A172 (cell line): Measurements from ENCODE around the gene NR1D1. TPM values are rescaled to one million over a fixed set of nuclear protein-coding genes. Genes with fewer than 3 reads are reported as not detected.
A peak's percentile ranks its signal among the peaks of the same experiment; 100 is the strongest.

Source experiments
- DNase-seq: peaks from one replicate; pipeline ENCODE4 v3.0.0-alpha.2; 2015; ENCODE audit warnings: low spot score
- total RNA-seq: library from RNA; depleted of rRNA; stranded (reverse); fragments of >200 nt; shearing (Covaris generic); gene quantifications from 2 replicates; pipeline ENCODE4 v1.2.3, GENCODE V29; 2014

NR1D1 gene
- total RNA-seq, 1 experiment from 2014 or later: 1.1 TPM

DNA sequence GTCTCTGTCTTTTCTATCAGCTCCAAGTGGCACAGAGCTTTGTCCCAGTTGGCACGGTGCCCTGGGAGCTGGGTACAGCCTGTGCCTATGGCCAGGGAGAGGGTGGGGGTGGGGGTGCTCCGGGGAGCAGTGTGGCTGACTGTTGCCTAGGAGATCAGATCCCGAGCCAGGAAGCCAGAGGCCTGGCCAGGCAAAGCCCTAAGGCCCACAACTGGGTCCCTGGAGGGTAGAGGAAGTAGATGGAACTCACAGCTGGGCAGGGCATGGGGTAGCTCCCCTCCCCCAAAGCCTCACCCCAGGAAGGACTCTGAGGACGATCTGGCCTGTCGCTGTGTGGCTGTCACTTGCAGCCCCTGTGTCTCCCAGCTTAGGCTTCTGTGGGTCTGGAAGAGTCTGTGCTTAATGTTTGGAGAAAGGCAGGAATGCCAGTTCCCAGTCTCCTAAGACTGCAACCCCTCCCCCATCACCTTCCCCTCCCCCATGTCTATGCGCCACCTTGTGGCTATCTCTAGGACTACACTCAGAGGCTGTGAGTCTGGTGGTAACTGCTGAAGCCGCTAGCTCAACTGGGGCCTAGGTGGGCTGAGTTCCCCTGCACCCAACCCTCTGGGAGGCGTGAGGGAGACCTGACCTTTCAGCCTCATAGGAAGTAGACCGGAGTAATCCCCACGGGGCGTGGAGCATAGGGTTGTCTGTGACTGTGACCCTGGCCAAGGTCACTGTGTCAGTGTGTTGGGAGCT is 25.0 kb downstream of the NR1D1 start:
- no peak for DNase-seq

DNA sequence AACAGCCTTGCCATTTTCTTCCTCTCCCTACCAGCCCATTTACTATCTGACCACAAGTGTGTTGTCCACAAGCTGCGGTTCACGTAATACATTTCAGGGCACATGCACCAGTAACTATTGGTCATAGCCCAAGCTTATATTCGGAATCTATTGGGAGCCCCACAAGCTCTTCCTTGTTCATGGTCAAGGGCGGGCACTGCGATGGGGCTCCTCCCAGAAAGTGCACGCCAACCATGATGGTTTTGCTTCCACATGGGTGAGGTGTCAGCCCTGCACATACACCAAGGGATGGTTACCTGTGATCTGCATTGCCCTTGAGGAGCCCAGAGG is 25.6 kb downstream of the NR1D1 start:
- no peak for DNase-seq

DNA sequence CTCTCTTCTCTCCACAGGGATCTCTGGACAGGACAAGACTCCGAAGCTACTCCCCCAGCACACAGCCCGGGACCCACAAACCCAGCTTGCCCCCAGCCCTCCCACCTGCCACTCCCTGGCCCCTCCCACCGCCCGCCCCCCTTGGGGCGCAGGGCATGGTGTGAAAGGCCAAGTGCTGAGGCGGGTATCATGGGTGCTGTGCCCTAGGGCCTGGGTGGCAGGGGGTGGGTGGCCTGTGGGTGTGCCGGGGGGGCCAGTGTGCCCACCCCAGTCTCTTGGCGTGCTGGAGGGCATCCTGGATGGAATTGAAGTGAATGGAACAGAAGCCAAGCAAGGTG is 26.2 kb downstream of the NR1D1 start:
- DNase-seq: no peak

DNA sequence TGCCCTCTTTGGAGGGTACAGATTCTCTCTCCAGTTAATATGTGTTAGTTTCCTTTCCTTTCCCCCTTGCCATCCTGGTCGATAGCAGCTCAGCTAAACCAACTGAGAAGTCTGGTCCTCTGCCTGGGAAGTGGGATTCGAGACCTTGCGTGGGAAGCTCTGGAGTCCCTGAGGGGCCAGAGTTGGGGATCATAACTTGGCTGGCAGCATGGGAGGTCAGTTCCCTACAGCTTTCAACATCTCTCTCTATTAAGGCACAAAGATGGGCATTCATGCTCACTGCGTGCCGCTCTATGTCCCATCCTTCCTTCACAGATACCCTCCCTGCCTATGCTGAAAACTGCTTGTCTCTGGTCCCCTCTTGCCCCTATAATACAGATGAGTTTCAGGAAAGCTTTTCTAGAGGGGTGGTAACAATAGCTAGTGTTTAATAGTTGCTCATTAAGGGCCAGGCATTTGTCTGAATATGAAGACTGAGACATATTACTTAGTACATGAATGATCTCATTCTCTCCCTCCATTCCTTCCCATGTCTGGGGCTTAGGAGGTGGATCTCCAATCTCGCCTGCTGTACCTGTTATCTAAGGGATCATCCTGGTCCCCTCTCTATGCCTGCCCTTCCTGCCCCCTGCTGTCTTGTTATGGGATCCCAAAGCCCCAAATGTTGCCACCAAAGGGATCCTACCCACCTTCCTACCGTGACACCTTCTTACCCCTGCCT is 26.8 kb downstream of the NR1D1 start:
- DNase-seq: no peak

DNA sequence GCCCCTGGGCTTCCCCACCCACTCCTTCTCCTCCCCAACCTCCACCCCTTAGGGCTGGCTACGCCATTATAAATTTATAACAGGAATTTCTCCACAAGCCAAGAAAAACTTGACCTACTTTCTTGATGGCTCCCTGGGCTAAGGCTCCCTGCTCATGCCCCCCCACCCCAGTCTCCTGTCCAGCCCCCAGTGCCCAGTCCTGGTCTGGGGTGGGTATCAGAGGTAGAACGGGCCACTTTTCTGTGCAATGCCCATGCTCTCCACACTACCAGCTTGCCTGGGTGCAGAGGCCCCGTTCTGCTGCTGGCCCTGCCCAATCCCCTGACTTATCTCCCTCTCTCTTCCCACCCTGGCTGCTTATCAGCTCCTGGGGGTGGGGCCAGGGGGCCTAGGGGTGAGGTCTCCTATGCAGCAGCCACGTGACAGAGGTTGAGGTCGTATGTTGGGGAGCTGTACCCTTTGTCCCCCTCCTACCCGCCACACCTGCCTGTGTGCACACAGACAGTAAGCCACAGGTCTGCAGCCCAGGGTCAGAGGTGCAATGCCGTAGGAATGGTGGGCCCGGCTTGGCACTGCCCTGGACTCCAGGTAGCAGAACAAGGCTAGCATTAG is 27.5 kb downstream of the NR1D1 start:
- DNase-seq: no peak

DNA sequence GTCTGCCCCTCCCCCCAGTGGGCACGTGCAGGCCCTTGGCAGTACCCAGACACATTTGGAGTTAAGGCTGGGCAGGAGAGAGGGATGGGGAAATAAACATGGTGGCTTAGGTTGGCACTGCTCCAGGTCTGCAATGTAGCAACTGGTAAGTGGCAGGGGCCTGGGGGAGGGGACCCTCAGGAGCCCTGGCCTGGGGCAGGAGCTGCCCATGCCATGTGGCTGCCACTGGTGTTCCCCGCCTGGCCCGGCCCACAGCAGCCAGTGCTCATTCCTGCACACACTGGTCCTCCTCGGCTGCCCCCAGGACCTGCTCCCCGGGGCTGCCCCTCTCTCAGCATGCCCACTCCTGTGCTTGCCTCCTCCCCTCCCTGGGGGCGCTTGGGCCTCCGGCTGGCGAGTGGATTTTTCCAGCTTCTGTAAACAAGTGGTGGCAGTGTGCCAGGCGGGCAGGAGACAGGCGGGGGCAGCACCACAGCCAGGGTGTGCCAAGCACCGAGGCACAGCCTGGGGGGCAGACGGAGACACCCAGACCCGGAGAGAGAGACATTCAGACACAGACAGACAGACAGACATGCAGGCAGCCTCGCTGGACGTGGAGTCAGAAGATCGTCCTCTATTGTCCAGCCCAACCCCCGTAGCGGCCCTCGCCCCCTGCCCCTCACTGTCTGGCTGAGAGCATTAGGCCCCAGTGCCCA is 28.2 kb downstream of the NR1D1 start:
- peak; percentile 66 for DNase-seq

DNA sequence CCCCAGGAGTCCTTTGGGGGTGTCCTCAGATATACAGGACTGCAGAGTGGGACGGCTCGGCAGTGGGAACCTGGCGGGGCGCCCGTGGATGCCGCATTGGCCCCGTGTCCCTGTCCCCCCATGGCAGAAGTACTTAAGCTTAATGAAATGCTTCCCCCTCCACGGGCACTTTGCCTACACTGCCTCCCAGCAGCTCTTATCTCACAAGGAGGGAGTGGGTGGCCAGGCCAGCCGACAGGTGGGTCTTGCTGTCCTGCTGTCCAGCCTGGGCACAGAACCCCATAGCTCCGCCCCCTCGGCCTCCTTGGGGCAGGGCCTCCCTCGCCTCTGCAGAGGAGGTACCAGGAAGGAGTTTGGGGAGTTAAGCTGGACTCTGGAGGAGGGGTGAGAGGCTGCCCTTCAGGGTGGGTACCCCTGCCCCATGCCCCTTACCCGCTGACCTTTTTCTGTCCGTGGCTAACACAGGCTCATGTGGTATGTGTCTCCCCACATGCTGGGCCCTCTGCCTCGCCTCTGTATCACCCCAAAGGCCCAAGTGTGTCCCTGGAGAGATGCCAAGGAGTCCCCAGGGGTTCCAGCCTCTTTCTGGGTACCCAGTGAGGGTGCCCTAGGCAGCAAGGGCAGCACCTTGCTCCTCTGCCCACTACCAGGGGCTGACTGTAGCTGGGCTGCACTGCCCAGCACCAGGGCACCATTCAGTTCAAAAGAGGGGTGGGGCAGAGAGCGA is 28.9 kb downstream of the NR1D1 start:
- no peak for DNase-seq

DNA sequence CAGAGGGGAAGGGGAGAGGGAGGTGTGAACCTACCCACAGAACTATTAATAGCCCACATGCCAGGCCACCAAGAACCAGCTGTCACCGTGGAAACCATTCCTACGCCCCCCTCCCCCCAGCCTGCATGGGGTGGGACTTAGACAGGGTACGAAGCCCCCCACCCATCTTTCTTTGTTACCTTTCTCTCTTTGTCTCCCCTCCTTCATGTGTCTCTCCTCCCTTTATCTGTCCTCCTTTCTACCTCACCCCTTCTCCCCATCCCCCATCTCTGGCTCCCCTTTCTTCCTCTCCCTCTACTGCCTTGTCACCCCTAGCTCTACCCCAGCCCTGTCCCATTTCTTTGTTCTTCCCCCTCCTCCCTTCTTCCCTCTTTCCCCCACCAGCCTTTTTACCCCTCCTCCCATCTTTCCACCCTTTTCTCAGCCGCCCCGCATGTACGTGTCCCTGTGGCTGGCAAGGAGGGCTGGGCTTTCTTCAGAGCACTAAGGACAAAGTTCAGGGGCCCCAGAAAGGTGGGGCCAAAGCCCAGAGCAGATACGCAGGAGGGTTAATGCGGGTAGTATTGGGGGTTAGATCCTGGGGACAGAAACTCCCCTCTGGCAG is 29.6 kb downstream of the NR1D1 start:
- DNase-seq: no peak

DNA sequence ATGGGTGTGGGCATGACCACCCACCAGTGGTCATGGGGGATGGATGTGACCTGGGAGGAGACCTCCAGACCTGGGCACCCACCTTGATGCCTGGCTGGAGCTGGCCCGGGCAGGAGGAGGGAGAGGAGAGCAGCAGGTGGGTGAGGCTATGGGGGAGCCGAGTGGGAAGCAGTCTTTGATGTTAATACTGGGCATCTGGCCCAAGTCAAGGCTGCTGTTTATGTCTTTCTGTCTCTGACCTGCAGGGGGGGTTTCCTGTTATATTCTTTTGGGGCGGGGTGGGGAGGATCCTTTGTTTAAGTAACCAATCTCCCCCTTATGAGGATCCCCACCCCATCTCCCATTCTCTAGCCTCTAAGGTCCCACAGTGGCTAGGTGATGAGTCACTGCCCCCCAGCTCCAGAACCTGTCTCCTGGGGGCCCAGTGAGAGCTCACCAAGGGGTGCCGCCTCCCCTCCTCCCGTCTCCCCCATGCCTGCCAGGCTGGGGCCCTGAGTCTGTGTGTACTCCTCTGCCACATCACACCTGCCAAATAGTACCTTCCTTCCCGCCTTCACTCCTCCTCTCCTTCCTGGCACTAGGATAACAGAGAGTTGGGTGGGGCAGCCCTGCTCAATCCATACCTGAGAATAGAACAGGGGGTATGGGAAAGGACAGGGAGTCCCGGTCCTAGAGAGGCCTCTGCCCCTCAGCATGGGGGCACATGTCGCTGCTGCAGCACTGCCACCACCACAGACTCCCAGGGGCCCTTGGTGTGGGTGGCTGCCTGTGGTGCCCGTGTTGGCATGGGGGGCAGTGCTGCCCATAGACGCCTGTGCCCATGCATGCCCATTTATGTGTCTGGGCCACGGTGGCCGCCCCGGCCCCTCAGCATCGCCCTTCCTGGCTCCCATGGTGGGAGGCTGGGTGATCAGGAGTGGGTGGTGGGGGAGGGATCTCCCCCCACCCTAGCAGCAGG is 30.4 kb downstream of the NR1D1 start:
- peak; percentile 78 for DNase-seq

DNA sequence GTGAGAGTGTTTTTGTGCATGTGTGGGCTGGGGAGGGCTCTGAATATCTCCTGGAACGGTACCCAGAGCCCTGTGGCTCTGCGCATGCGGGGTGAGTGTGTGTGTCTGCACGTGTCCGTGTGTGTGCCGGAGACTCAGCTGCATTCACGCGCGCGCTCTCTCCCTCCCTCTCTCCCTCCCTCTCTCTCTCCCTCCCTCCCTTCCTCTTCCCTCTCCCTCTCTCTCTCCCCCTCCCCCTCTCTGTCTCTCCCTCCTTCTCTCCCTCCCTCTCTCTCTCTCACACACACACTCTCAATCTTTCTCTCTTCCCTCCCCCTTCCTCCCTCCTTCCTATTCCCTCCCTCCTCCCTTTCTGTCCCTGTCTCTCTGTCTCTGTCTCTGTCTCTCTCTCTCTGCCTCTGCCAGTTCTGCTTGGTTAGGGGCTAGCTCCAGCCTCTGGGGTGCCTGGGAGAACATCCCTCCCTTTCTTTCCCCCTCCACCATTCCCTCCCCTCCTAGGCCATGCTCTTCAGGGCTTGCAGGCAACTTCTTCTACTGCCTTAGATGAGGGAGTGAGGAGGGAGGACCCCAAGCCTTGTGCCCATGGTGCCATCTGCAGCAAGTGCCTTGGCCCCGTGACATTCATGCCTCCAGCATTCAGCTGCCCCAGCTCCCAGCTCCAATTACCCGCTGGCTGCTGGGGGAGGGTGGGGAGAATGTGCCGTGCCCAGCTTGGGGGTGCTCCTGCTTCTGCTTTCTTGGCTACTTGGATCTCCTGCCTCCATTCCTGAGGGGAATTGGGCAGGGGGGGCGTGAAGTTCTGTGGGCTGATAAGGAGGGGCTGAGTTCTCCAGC is 31.3 kb downstream of the NR1D1 start:
- peak; percentile 81 for DNase-seq

DNA sequence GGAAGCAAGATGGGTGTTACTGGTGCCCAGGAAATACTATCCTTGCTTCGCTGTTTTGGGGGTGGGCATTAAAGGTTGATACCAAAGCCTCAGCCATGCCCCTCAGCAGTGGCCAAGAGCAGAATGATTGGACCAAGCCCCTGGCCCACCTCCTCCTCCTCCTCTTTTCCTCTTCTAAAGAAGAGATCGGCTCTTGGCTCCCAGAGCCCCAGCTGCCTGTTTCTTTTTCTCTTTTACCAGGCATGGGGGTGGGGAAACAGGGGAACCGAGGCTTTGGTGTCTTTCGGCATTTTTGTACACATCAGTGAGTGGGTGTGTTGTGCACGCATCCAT is 31.8 kb downstream of the NR1D1 start:
- DNase-seq: no peak

DNA sequence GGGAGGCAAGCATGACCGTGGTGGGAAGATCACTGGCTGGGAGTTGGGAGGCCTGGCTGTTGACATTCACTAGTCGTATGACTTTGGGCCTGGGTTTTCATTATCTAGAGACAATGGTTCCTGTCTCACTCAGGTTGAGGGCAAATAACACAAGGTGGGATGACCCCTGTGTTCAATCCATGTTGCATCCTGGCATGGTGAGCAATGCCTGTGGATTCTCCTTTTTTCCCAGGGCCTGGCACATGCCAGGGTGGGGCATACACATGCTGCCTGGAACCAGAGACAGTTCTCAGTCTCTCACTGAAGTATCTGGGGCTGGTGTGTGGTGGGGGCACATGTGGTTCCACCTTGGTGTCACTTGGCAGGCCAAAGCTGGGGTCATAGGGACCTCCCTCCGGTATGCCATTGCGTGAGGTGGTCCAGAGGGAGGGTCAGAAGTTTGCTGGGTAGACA is 32.2 kb downstream of the NR1D1 start:
- no peak for DNase-seq

DNA sequence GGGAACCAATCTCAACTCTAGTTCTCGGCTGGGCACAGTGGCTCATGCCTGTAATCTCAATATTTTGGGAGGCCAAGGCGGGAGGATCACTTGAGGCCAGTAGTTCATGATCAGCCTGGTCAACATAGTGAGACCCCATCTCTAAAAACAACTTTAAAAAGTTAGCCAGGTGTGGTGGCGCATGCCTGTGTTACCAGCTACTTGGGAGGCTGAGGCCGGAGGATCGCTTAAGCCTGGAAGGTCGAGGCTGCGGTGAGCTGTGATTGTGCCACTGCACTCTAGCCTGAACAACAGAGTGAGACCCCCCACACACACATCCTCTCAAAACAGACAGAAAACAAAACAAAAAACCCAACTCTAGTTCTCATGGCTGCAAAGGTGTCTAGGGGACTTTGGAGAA is 32.7 kb downstream of the NR1D1 start:
- DNase-seq: no peak

DNA sequence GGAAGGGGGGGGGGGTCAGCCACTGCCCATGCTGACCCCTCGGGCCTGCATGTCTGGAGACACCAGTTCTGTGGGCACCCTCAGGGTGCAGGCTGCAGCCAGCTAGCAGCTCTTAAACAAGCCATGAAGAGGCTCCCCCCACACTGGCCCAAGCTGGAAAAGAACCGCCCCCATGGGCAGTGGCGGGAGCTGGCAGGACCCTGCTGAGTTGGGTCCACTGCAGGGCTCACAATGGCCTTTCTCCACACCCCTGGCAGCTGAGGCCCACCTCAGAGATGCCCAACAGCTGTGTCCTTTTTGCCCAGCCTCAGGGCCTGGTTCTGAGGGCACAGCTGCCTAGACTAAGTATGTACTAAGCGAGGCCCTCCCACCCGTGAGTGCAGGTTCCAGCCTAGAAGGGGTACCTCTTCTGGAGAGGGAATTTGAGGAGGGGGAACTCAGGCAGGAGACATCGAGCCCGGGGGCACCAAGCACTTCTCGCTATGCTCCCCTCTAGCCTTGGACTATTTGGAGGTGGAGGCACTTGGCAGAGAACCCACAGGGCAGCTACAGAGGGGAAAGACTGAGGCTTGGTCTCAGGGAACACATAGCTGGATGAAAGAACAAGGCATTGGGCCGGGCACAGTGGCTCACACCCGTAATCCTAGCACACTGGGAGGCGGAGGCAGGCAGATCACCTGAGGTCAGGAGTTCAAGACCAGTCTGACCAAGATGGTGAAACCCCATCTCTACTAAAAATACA is 34.4 kb downstream of the NR1D1 start:
- DNase-seq: no peak

DNA sequence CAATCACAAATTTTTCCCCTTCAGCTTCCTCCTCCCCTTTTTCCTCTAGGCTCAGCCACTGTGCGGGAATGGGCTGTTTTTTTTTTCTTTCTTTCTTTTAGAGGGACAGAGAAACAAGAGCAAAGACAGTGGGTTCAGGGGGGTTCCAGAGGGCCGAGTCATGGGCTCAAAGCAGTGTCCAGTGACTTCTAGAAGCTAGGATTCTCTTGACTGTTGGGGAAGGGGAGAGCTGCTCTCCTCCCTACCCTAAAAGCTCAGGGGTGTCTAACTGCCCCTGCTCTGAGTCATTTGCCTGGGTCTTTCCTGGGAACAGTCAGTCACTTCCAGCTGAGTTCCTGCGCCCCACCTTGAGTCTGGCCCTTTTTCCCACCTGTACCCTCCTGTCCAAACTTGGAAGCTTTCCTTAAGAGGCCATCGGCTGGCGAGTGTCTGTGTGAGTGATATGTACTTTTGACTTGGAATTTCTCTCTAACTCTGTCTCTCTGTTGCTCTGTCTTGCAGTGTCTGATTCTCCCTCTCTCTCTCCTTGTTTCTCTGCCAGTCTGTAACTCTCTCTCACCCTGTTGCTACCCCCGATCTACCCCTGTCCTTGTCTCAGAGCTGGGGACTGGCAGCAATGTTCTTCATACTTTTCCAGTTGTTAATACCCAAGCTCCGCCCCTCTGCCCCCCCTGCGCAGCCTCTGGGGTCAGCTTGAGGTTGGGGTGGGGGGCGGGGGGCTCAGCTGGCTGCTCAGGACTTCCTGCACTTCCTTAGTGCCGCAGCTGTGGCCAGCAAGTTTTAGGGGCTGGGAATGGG is 35.2 kb downstream of the NR1D1 start:
- DNase-seq: peak; percentile 41

DNA sequence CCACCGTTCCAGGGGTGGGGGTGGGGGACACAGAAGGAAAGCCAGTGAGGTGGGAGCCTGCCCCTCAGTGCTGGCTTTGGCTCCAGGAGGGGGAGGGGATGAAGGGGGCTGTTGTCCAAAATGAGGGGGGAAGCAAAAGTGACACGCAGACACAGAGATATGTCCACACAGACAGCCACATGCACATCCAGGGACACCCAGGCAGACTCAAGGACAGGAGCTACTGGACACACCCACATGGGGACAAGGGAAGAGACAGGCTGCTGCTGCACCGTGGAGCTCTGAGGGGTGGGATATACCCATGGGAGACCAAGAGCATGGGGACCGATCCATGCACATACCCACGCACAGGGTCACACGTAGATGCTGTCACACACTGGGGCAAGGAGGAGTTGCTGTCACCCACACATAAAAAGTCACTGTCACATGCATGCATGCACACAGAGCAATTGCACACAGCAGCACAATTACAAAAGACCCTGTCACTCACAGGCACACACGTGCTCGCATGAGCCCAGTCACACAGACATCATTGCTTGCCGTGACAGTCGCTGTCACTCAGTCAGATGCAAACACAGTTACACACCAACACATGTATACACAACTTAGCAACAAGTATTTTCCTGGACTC is 36.4 kb downstream of the NR1D1 start:
- DNase-seq: no peak

DNA sequence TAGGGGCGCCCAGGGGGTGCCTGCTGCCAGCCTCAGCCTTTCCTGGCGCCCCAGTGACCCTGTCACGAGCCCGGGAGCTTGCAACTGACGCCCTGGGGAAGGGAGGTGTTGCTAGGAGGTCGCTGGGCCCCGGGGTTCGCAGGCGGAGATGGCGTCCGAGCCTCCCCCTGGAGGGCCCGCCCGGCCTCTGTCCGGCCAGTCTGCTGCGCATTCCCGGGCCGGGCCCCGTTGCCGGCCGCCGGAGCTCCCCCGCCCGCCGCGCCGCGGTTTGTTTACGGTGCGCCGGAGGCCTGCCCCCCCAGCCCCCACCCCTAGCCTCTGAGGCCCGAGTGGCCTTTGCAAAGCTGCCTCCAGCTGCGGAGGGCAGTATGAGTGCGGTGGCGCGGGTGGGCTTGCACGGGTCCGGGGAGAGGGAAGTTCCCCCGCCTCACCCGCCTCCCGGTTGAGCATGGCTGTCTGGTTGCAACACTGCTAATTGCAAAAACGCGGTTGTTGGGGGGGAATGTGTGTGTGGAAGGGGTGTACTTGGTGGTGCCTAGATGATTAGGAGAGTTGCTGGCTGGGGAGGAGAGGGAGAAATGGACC is 37.1 kb downstream of the NR1D1 start:
- DNase-seq: no peak
